H9 (cell line): ENCODE measurements around the gene ZRANB3. TPM values are rescaled to one million over a fixed set of nuclear protein-coding genes. Genes with fewer than 3 reads are reported as not detected.

ENCODE experiments used
- DNase-seq: peaks from one replicate; pipeline ENCODE4 v3.0.0-alpha.2; 2017
- H2AFZ ChIP-seq: one replicate; pipeline ENCODE4 v1.6.1; 2013; ENCODE audit warnings: mild to moderate bottlenecking, low read length, control low read depth, moderate library complexity
- H2AK5ac ChIP-seq: 2 replicates; pipeline ENCODE4 v1.6.1; 2013; ENCODE audit warnings: low read length, control low read depth, mixed read lengths; ENCODE audit not compliant: insufficient read length
- H2BK120ac ChIP-seq: one replicate; pipeline ENCODE4 v1.6.1; 2013; ENCODE audit warnings: low read depth, mild to moderate bottlenecking, low read length, control low read depth, inconsistent platforms; ENCODE audit not compliant: poor library complexity, severe bottlenecking
- H2BK12ac ChIP-seq: 2 replicates; pipeline ENCODE4 v1.6.1; 2013; ENCODE audit warnings: low read length, control low read depth, mixed read lengths, low read depth; ENCODE audit not compliant: insufficient read length
- H2BK15ac ChIP-seq: 2 replicates; pipeline ENCODE4 v1.6.1; 2013; ENCODE audit warnings: low read depth, low read length, control low read depth
- H2BK20ac ChIP-seq: one replicate; pipeline ENCODE4 v1.6.1; 2013; ENCODE audit warnings: low read depth, mild to moderate bottlenecking, low read length, control low read depth, inconsistent platforms; ENCODE audit not compliant: poor library complexity, severe bottlenecking
- H2BK5ac ChIP-seq: 2 replicates; pipeline ENCODE4 v1.6.1; 2013; ENCODE audit warnings: low read length, control low read depth, mixed read lengths; ENCODE audit not compliant: insufficient read length
- H3K14ac ChIP-seq: 2 replicates; pipeline ENCODE4 v1.6.1; 2013; ENCODE audit warnings: low read length, control low read depth; ENCODE audit not compliant: insufficient read depth
- H3K18ac ChIP-seq: 2 replicates; pipeline ENCODE4 v1.6.1; 2013; ENCODE audit warnings: low read depth, mild to moderate bottlenecking, mixed read lengths, low read length, control low read depth; ENCODE audit not compliant: insufficient read length
- H3K23ac ChIP-seq: 2 replicates; pipeline ENCODE4 v1.6.1; 2013; ENCODE audit warnings: low read length, control low read depth, mixed read lengths, low read depth; ENCODE audit not compliant: insufficient read length
- H3K23me2 ChIP-seq: 2 replicates; pipeline ENCODE4 v1.6.1; 2013; ENCODE audit warnings: low read depth, mild to moderate bottlenecking, mixed read lengths, low read length, control low read depth; ENCODE audit not compliant: insufficient read length, poor library complexity, severe bottlenecking
- H3K27ac ChIP-seq: 2 replicates; pipeline ENCODE4 v1.5.1; 2013; ENCODE audit warnings: low read length, control low read depth, mixed read lengths, low read depth; ENCODE audit not compliant: insufficient read length
- H3K27me3 ChIP-seq: 2 replicates; pipeline ENCODE4 v1.6.1; 2013; ENCODE audit warnings: low read length, control low read depth, inconsistent platforms; ENCODE audit not compliant: insufficient read depth
- H3K4ac ChIP-seq: 2 replicates; pipeline ENCODE4 v1.6.1; 2013; ENCODE audit warnings: low read depth, mild to moderate bottlenecking, control low read depth, inconsistent platforms, low read length, moderate library complexity
- H3K4me1 ChIP-seq: 2 replicates; pipeline ENCODE4 v1.6.1; 2013; ENCODE audit warnings: low read length, control low read depth, inconsistent platforms; ENCODE audit not compliant: insufficient read depth
- H3K4me2 ChIP-seq: 2 replicates; pipeline ENCODE4 v1.6.1; 2013; ENCODE audit warnings: low read length, control low read depth, mixed read lengths; ENCODE audit not compliant: insufficient read length, insufficient read depth
- H3K56ac ChIP-seq: 2 replicates; pipeline ENCODE4 v1.6.1; 2013; ENCODE audit warnings: low read depth, mild to moderate bottlenecking, mixed read lengths, low read length, control low read depth; ENCODE audit not compliant: insufficient read length
- H3K79me1 ChIP-seq: 2 replicates; pipeline ENCODE4 v1.6.1; 2013; ENCODE audit warnings: low read depth, mild to moderate bottlenecking, moderate library complexity, low read length, control low read depth, inconsistent platforms; ENCODE audit not compliant: insufficient read depth, poor library complexity, severe bottlenecking
- H3K79me2 ChIP-seq: 2 replicates; pipeline ENCODE4 v1.6.1; 2013; ENCODE audit warnings: low read length, control low read depth, inconsistent platforms; ENCODE audit not compliant: insufficient read depth
- H3K9ac ChIP-seq: 2 replicates; pipeline ENCODE4 v1.6.1; 2013; ENCODE audit warnings: low read length, control low read depth, mixed read lengths; ENCODE audit not compliant: insufficient read length; ENCODE audit errors: extremely low read depth
- H3K9me3 ChIP-seq: one replicate; pipeline ENCODE4 v1.6.1; 2013; ENCODE audit warnings: low read depth, low read length, inconsistent platforms; ENCODE audit not compliant: control insufficient read depth
- H3T11ph ChIP-seq: one replicate; pipeline ENCODE4 v1.6.1; 2013; ENCODE audit warnings: mild to moderate bottlenecking, low read length, control low read depth, inconsistent platforms
- H4K20me1 ChIP-seq: one replicate; pipeline ENCODE4 v1.6.1; 2013; ENCODE audit not compliant: control insufficient read depth, insufficient read length, insufficient read depth
- H4K5ac ChIP-seq: 2 replicates; pipeline ENCODE4 v1.6.1; 2013; ENCODE audit warnings: low read depth, mild to moderate bottlenecking, mixed read lengths, low read length, control low read depth; ENCODE audit not compliant: insufficient read length
- H4K8ac ChIP-seq: replicated peaks from 2 replicates; pipeline ENCODE4 v1.6.1; 2013; ENCODE audit warnings: low read length, control low read depth, mixed read lengths, low read depth; ENCODE audit not compliant: insufficient read length
- H4K91ac ChIP-seq: 2 replicates; pipeline ENCODE4 v1.6.1; 2013; ENCODE audit warnings: low read depth, mild to moderate bottlenecking, moderate library complexity, mixed read lengths, low read length, control low read depth; ENCODE audit not compliant: insufficient read length
- H3K27ac Mint-ChIP-seq, 3 experiments: 2 replicates in 2 of 3; 3 replicates in 1 of 3; pipeline ENCODE4 v1.8.0; 2020 to 2021; ENCODE audit warnings: mixed read lengths in 3 of 3, mild to moderate bottlenecking in 1 of 3, moderate library complexity in 1 of 3
- H3K27me3 Mint-ChIP-seq: 2 replicates; pipeline ENCODE4 v1.8.0; 2021; ENCODE audit warnings: low read depth, mild to moderate bottlenecking, moderate library complexity, mixed read lengths
- H3K36me3 Mint-ChIP-seq, 3 experiments: 2 replicates in 2 of 3; 3 replicates in 1 of 3; pipeline ENCODE4 v1.8.0; 2020 to 2021; ENCODE audit warnings: low read depth in 3 of 3, mixed read lengths in 3 of 3; ENCODE audit not compliant: insufficient read depth in 1 of 3
- H3K4me1 Mint-ChIP-seq, 2 experiments: 2 replicates each; pipeline ENCODE4 v1.8.0; 2020; ENCODE audit warnings: mixed read lengths in 2 of 2
- H3K4me3 Mint-ChIP-seq, 2 experiments: 2 replicates in 1 of 2; 3 replicates in 1 of 2; pipeline ENCODE4 v1.8.0; 2020 to 2021; ENCODE audit warnings: mild to moderate bottlenecking in 2 of 2, mixed read lengths in 2 of 2, moderate library complexity in 1 of 2
- H3K9me3 Mint-ChIP-seq, 2 experiments: 2 replicates in 1 of 2; 3 replicates in 1 of 2; pipeline ENCODE4 v1.8.0; 2020; ENCODE audit warnings: mild to moderate bottlenecking in 2 of 2, mixed read lengths in 2 of 2, moderate library complexity in 1 of 2
- CTCF ChIP-seq: fragments of 200-600 bp; sonication (generic); conservative IDR thresholded peaks from 3 replicates; pipeline ENCODE4 v1.8.0; 2021; ENCODE audit warnings: antibody characterized with exemption, mild to moderate bottlenecking
- WGBS: extraction: QIAGEN DNeasy Blood & Tissue Kit; methylation state at CpG from one replicate; pipeline ENCODE4 v1.1.7; 2013; ENCODE audit warnings: missing lambda C conversion rate, low lambda C conversion rate, mixed read lengths; ENCODE audit not compliant: insufficient read length; ENCODE audit errors: extremely low coverage; 5-methylcytosine and 5-hydroxymethylcytosine counted together
- total RNA-seq: library from RNA; stranded (reverse); gene quantifications from 2 replicates; pipeline ENCODE4 v1.2.1, GENCODE V29; 2021

ZRANB3 gene
- total RNA-seq, 1 experiment from 2014 or later = 16.7 TPM

- no CpG with 5 or more reads among the region's 2 CpGs for WGBS
- no peak for TF ChIP-seq CTCF
Measured at GRCh38 chr2:135130751-135131150, 400.3 kb downstream of the ZRANB3 start.

More at GRCh38 chr2:135130751-135131150, 400.3 kb downstream of the ZRANB3 start:
- Histone ChIP-seq H3K27ac (no peak overlapping the region), H3K4me2 (no peak overlapping the region), H3K23me2 (no peaks in the 10 kb centered on the region), H3K79me2 (no peaks in the 10 kb centered on the region), H3K23ac (no peak overlapping the region), H2BK20ac (no peak overlapping the region), H3K18ac (no peak overlapping the region), H2BK120ac (no peak overlapping the region), H3K9me3 (no peaks in the 10 kb centered on the region), H2BK15ac (no peak overlapping the region), H2BK5ac (no peak overlapping the region), H4K8ac (no peak overlapping the region), H2BK12ac (no peak overlapping the region), H4K5ac (no peak overlapping the region), H3K14ac (no peak overlapping the region), H3T11ph (no peak overlapping the region), H2AK5ac (no peak overlapping the region), H3K4ac (no peak overlapping the region), H2AFZ (no peak overlapping the region), H3K9ac (no peak overlapping the region), H3K79me1 (no peaks in the 10 kb centered on the region), H3K4me1 (no peaks in the 10 kb centered on the region), H3K27me3 (no peaks in the 10 kb centered on the region), H4K20me1 (no peaks in the 10 kb centered on the region), H4K91ac (no peak overlapping the region), H3K56ac (no peak overlapping the region)
- Mint-ChIP-seq H3K27ac (peak overlapping the region in 2 of 3 experiments; percentile 22 to 23; a peak in 2 of 7 replicates), H3K36me3 (peaks cover 17 to 59% (median 40%) of the 10 kb centered on the region in 3 experiments; a peak in 6 of 7 replicates), H3K4me1 (no peaks in the 10 kb centered on the region), H3K27me3 (no peaks in the 10 kb centered on the region), H3K4me3 (no peak overlapping the region), H3K9me3 (no peaks in the 10 kb centered on the region)
- no peak for DNase-seq
